ENCODE results near the gene NINJ2.
"Not testable (repeated sequence)": the region's sequence is repeated elsewhere in the genome, so short reads cannot be mapped to it uniquely, and the experiment has no call there.

NINJ2 gene

DNA sequence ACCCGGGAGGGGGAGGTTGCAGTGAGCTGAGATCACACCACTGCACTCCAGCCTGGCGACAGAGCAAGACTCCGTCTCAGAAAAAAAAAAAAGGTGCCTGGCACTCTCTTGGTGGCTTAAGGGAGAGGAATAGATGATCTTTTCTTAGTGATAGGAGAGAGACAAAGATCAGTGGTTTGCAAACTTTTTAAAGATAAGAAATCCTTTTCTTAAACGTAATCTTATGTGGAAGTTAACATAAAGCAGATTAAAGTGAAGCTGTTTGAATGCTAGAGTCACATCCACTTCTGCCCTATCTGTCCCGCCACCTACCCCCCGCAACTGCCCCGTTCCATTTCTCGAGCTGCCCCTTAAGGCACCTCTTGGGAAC is 6.3 kb upstream of the NINJ2 start:
- no peak for DNase-seq

DNA sequence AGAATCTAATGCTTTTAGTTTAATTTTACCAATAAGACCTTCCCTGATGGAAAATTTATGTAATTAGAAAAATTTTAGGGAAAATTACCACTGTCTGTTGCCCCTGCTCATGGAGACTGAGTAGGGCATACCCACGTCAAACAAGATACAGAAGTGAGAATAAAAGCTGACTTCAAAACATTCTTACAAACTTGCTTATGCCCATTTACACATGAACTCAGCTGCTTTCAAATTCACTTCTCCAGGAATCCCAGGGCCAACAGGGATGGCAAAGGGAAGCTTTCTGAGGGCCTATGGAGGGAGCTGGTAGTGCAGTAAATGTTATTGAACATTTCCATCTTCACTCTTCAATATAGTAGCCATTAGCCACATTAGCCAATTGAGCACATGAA is 4.8 kb upstream of the NINJ2 start:
- DNase-seq, result no peak

DNA sequence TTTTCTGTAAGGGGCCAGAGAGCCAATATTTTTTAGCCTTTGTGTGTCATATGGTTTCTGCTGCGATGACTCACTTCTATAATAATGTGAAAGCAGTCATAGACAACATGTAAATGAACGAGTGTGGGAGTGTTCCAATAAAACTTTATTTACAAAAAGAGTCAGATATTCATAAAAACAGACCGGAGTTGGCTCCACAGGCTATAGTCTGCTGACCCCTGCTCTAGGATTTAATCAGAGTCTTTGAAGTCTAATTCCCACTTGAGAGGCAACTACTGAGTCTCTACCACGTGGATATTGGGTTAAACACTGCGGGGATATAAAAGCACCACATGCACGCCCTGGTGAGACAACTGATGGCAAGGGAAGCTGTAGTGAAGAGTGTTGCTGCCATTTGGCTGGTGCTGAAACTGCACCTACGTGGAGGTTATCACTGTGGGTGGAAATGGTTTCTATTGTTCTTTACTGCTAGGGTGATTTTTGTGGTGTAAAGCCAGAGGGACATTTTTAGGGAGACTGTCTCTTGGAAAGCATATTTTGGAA is 3.6 kb upstream of the NINJ2 start:
- no peak for DNase-seq

DNA sequence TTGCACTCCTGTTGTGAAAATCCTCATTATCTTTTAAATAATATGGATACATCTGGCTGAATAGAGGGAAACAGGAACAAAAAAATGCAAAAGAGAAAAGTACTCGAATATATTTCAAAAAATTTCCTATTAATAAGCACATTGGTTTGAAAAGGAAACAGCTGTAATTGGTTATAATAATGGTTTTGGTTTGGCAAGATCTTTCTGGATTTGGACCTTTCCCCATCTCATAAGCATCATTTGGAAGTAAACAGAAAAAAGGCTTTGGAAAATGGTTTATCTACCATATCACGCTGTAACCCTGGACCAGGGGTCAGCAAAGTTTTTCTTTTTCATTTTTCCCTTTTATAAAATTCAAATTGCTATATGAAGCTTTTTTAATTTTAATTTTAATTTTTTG is 2.8 kb upstream of the NINJ2 start:
- no peak for DNase-seq

DNA sequence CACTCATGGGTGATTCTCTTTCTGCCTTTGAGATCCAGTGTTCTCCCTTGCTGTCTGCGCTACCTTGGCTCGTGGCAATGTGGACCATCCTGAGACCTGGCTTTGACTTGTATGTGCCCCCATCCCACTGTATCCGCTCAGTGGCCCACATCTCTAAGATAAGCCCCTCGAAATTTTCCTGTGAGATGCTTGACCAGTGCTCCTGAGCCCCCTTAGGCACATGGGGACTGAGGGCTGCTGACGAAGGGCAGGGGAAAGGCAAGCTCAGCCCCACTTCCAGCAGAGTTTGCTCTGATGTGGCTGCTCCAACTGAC is 1.5 kb upstream of the NINJ2 start:
- no peak for DNase-seq

DNA sequence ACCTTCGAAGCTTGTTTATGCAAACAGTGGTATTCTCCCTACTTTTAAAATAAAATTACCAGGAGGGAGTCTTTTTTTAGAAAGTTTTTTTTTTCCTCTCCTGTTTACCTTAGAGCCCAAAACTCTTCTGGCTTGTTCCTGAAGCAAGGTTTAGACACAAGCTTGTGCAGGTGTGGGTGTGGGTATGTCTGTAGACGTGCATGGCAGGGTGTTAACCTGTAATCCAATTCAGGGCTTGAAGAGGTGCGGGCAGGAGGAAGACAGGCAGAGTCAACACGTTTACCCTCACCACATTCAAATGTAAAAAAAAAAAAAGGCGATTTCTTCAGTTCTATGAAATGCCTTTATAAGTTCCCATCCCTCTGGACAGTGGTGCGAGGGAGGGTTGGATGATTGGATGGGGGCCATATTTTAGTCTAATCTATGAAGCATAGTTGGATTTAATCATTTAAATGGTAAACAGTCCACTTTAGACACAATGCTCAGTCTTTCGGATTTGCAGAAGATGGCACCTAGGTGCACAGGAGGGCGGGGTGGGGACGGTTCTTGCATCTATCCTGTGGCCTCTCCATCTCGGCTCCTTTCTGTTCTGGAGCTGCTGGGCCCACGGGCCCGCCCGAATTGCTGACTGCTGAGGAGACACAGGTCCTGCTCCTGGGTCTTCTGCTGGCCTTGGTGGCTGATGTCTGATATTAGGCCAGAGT is 982 bp upstream of the NINJ2 start:
- DNase-seq, result no peak

DNA sequence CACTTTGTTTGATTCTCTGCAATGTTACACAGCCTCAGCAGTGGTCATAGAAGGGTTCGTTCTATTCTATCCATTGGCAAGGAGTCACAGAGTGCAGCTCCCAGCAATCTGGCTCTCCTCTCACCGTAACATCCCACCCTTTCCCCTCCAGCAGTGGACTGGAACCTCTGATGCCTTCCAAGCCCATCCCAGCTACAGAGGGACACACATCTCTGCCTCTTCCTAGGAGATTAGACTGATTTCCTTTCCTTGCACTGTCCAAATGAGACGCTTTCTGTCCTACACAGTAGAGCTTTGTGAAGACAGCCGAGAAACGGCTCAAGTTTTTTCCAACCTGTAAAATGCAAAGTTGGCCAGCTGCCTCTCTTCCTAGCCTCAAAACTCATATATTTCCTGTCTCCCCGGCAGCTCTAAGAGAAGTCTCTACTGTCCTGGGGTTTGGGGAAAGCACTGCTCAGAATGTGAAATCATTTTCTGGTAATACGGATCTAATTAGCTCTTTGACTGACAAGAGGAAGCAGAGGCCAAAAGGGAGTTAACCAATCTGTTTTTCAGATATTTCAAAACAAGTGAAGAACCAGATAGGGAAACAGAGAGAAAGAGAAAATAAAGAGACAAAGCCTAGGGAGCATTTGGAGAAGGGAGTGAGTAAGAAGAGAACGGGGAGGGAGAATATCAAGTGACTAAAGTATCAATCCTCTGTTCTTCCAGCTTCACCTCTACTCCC is 516 bp downstream of the NINJ2 start:
- DNase-seq, result peak in 1 of 2 donors; percentile 48

DNA sequence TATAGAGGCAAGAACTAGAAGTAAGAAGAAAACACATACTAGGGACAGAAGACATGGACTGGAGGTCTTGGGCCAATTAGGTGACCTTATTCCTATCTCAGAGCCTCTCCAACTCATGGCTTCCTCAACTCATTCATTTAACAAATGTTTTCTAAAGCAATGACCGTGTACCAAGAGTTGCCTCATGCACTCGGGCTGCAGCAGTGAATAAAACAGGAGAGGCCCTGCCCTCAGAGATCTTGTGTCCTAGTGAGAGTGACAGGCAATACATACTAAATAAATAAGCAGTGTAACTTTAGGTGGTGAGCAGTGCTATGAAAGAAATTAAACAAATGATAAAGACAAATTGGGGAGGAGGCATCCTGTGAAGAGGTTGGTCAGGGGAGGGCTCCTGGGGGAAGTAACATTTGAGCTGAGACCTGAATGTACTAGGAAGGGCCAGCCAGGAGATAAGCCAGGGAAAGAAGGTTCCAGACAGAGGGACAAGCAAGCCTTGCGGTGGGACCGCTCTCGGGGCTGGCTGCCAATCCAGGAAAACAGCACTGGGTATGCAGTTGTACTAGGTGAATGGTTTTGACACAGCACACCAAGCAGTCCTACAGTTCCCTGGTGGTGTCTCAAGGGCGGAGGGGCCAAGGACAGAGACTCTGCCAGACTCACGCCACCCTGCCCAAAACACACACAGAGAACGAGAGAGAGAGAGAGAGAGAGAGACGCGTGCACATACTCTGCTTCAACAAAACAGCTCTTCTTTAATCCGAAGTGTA is 1.3 kb downstream of the NINJ2 start:
- no peak for DNase-seq

DNA sequence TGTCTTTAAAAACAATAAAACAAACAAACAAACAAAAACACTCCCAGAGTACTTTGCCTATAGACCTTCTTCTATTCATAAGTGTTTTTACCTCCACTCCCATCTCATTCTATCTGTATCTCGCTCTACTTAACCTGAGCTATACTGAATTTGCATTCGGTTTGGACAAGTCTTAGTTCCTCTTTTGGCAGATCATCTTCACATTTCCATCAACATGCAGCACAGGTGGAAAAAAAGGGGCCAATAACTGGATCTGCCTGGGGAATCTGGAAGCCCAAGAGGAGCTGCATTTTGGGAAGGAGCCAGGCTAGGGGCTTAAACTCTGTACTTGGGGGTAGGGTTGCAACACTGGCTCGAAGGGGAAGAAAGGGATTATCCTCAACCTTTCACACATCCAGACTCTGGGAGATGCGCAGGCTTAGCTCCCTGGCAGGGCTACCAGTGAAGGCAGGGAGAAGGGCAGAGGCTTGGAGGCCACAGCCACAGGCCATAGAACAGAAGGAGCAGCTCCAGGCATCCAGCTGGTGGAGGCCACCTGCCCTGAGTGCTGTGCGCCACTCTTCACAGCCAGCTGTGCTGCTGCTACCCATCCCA is 4.1 kb downstream of the NINJ2 start:
- DNase-seq, result no peak

DNA sequence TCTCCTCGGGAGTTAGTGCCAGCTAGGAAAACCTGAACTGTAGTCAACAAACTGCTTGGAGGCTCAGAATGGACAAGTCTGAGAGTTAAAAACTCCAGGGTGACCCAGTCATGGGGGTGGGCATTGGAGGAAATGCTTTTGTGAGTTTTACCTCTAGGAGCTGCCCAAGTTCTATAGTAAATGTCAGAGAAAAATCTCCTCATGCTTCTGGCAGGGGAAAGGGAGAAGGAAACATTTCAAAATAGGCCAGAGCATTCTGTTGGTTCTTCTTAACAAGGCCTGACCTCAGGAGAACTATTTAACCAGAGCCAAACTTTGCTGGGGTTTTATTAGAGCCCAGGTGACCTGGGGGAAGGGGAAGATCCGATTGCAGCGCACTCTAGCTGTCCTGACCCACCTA is 12.3 kb downstream of the NINJ2 start:
- DNase-seq, result no peak

DNA sequence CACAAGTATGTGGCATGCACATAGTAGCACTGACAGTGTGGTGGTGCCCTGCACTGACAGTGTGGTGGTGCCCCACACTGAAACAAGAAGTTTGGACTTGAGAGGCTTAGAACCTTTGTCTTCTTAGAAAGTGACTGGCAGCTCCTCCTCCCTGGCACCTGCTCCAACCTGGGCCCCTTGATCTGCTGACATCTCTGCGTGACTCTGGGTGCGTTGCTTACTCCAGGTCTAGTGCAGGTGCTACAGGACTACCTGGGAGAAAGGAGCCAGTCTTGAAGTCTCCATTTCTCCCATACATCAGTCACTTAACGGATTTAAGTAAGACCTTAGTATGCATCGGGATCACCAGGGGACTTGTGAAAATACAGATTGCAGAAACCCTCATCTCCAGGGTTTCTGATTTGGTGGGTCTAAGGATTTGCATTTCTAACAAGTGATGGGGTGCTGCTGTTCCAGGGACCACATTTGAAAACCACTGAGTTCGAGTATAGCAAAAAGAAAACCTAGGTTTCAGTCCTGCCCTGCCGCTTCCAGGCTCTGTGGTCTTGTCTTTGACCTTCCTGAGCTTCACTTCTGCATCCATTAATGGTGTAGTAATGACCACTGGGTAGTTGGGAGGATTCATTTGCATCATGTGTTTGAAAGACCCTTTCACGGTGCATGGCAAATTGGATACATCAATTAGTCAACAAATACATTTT is 15.7 kb downstream of the NINJ2 start:
- no peak for DNase-seq

DNA sequence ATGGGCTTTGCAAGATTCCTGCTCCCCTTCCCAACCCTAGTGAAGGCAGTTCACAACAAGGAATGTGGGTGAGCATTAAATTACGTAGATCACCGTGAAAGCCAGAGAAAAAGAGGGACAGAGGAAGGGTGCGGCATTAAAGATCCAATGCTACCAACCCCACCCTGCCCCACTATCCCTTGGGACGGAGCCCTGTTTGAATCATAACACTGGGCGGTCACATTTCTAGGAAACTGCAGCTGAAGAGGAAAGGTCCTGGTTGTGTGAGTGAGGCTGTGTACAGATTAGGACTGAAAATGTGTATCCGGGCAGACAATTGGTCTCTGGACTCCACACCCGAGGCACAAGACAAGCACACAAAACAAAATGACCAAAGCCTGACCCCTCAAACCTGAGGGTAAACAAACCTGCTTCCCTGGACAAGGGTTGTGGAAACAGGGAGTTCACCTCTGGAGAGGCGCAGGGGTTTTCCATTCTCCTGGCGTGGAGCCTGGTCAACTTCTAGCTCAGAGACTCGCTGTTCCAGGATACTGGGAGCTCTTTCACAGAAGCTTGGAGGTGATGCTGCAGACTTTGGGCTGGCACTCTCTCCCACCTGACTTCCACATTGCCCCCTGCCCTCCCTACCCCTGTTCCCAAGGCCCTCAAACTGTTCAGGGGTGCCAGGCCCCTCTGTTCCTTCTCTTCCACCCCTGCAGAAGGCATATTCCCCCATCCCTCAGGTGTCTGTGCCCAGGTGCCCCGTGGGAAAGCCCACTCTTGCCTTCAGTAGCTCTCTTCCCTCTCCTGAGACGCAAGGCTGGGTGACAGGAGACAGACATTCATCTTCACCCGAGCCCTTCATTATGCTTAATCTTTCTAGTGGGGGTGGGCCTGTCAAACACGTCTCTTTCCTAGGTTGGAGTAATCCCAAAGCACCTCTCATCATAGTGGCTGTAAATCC is 16.5 kb downstream of the NINJ2 start:
- no peak for DNase-seq

DNA sequence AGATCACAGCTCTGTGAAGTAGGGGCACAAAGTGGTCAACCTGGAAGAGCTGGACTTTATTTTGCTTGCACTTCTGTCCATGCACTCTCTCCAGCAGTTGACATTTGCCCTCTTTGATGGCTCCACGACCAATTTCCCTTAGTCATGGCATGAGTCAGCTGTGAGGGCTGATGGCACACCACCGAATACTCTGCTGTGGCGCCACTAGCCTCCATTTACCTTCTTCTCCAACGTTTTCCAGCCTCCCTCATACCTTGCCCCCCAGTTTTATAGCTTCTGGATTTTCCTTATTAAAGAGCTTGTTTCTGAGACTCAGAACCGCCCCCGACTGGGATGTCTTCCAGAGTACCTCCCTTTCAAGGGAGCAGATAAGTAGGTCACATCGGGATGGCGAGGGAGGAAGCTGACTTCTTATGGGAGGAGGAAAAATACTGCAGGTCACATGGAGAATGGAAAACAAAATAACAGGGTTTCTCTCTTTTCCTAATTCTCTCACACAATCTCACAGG is 17.6 kb downstream of the NINJ2 start:
- DNase-seq, result no peak

DNA sequence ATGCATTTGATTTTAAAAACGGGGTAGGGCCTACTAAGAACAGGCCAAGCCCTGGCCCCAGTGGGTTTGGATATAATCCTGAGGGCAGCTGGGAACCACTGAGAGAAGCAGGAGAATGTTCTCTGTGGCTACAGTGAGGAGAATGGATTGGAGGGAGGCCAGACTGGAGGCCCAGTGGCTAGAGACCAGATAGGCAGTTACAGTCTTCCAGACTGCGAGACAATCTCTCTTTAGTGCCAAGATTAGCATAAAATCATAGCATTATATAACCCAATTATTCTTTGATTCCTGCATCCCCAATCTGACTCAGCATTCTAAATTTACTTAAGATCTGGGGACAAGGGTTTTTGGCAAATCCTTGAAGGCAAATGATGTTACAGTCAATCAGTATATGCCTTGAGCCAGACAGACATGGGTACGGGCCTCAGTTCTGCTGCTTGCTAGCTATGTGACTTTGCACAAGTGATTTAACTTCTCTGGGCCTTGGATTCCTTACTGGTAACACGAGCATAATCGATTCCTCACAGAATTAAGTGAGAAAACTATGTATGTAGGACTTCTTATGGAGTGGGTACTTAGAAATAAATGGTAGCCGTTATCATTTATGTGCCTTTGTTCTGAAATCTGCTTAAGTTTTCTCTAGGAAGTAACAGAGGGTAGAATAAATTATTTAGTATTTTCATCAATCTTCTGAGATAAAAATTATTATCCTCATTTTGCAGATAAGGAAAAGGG is 18.3 kb downstream of the NINJ2 start:
- no peak for DNase-seq

DNA sequence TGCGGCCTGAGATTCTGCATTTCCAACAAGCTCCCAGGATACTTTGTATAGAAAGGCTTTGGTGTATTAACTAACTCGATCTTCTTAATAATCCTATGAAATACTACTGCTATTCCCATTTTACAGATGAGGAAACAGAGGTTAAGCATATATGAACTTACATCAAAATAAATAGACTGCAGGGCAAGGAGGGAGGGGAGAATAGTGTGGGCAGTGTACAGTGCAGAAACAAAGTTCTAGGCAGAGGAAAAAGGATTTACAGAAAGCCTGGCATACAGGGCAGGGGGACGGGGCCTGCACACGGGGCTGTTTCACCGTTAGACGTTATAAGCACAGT is 19.0 kb downstream of the NINJ2 start:
- no peak for DNase-seq

DNA sequence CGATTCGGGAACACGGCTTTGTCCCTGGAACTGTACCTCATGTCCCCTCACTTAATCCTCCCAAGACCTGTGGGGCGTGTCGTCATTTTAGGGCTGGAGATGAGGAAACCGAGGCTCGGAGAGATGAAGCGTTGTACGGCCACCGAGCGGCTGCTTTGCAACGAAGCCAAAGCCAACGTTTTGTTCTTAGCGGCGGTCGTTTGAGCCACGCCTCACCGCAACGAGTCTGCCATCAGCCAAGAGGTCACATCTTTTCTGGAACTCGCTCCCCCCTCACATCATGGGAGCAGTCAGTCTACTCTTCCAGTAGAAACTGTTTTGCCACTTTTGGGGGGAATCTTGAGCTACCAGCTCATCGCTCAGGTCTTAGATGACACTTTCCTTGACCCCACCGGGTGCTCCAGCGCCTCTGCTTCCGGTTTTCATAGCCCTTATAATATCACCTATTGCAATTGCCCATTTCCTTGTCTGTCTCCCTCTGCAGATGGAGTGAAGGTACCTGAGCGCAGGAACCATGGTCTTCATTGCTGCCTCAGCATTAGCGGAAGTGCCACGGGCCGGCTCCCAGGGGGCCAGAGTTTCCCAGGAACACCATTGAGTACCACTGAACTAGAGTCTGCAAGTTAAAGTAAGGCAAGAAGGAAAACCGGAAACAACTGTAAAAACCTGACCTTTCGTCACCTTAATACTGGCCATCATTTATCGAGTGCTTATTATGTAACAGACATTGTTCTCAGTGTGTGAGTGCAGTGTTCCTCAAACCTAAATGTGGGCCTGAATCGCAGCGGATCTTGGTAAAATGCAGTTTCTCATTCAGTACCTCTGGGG is 19.6 kb downstream of the NINJ2 start:
- DNase-seq, result no peak

DNA sequence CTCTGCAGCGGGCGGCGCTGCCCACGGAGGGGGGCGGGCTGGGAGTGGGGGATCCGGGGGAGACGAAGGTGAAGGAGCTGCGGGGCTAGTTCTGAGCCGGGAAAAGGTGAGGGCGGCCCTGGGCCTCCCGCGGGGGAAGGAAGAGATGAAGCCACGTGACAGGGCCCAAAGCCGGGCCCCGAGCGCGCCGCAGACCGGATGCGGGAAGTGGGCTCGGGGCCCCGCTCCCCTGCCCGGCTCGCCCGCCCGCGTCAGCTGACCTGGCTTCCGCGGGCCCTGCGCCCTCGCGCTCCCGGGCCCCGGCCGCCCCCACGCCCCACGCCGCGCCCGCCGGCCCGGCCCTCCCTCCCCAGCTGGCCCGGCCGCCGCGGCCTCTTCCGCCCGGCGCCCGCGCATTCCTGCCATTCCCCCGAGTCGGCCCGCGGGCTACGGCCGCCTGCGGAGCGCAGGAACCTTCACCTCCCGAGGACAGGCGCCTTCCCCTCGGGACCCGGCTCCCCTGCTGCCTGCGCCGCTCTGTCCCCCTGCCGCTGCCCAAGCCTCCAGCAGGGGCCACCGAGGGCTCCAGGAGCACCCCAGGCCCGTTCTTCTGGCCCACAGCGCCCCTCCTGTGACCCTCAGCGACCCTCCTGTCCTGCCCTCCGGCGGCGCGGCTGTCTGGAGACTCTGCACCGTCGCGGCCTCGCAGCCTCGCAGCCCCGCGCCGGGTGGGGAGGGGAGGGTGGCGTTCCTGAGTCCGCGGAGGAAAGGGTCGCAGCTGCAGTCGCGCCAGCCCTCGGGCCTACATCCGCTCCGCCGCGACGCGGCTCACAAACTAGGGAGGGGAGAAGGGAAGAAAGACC is 20.4 kb downstream of the NINJ2 start:
- DNase-seq, result peak; percentile 71 to 77

DNA sequence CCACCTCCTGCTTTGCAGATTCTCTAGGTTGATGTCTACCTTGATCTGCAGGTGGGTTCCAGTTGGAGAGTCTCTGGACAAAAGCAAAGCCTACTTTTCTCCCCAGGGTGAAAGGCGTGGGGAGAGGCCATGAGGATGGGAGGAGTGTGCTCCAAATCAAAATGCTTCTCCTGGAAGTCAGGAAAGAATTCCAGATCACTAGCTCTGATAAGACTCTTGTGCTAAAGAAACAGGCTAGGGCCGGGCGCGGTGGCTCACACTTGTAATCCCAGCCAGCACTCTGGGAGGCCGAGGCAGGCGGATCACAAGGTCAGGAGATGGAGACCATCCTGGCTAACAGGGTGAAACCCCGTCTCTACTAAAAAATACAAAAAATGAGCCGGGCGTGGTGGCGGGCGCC is 21.9 kb downstream of the NINJ2 start:
- DNase-seq, result not testable (repeated sequence)

DNA sequence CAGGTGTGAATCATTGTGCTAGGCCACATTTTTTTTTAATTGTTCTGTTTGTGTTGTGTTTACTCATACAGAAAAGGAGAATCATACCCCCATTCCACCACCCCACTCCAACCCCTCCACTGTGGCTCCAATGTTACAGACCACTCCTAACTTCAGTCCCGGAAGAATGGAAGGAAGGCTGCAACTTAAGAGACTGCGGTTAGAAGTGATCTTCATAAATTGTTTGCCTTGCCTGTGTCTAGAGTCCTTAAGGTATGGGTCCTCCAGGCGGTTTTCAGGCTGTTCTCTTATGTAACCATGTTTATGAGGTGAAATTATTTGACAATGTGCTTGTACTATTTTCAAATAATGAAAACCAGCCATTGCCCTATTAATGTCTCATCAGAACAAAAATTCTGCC is 22.5 kb downstream of the NINJ2 start:
- DNase-seq, result no peak
